Loucy (cell line): ENCODE data around the gene CC2D1A.

Experiments
- H2AFZ ChIP-seq: fragments of 200-600 bp; sonication (generic); 2 replicates; pipeline ENCODE4 v1.6.0; 2016; ENCODE audit warnings: antibody characterized with exemption, mild to moderate bottlenecking, low read length, moderate library complexity
- H3F3A ChIP-seq: fragments of 200-600 bp; 2 replicates; pipeline ENCODE4 v1.6.0; 2016; ENCODE audit warnings: antibody characterized with exemption, low read depth, mild to moderate bottlenecking
- H3K27me3 ChIP-seq: fragments of 200-600 bp; sonication (generic); 2 replicates; pipeline ENCODE4 v1.6.1; 2014; ENCODE audit warnings: low read length, mild to moderate bottlenecking; ENCODE audit not compliant: insufficient read depth, poor library complexity, severe bottlenecking
- H3K36me3 ChIP-seq: fragments of 200-600 bp; sonication (generic); 2 replicates; pipeline ENCODE4 v1.6.1; 2016; ENCODE audit warnings: low read length; ENCODE audit not compliant: insufficient read depth
- H3K4me1 ChIP-seq: fragments of 200-600 bp; sonication (generic); 2 replicates; pipeline ENCODE4 v1.5.1; 2014; ENCODE audit warnings: low read length, mild to moderate bottlenecking; ENCODE audit not compliant: insufficient read depth, poor library complexity, severe bottlenecking
- H3K4me2 ChIP-seq: fragments of 200-600 bp; sonication (generic); 2 replicates; pipeline ENCODE4 v1.6.0; 2014; ENCODE audit warnings: antibody characterized with exemption, low read length, low read depth, mild to moderate bottlenecking; ENCODE audit not compliant: poor library complexity, severe bottlenecking
- H3K4me3 ChIP-seq: fragments of 200-600 bp; sonication (generic); 2 replicates; pipeline ENCODE4 v1.5.1; 2014; ENCODE audit warnings: low read length, mild to moderate bottlenecking, mixed read lengths; ENCODE audit not compliant: poor library complexity, severe bottlenecking
- H3K79me2 ChIP-seq: fragments of 200-600 bp; sonication (generic); 2 replicates; pipeline ENCODE4 v1.6.1; 2014; ENCODE audit warnings: low read length; ENCODE audit not compliant: insufficient read depth
- H3K9ac ChIP-seq: fragments of 200-600 bp; sonication (generic); 2 replicates; pipeline ENCODE4 v1.6.0; 2014; ENCODE audit warnings: mild to moderate bottlenecking, low read depth, low read length, moderate library complexity; ENCODE audit not compliant: poor library complexity, severe bottlenecking
- H3K9me2 ChIP-seq: fragments of 200-600 bp; sonication (generic); replicated peaks from 2 replicates; pipeline ENCODE4 v1.6.1; 2016; ENCODE audit warnings: low read depth, low read length, mixed read lengths
- H3K9me3 ChIP-seq: fragments of 200-600 bp; sonication (generic); 2 replicates; pipeline ENCODE4 v1.6.1; 2014; ENCODE audit warnings: mild to moderate bottlenecking, antibody characterized with exemption, low read length, low read depth; ENCODE audit not compliant: insufficient read depth
- H4K20me1 ChIP-seq: fragments of 200-600 bp; sonication (generic); 2 replicates; pipeline ENCODE4 v1.6.0; 2014; ENCODE audit warnings: antibody characterized with exemption, low read length, mild to moderate bottlenecking; ENCODE audit not compliant: insufficient read depth, poor library complexity, severe bottlenecking
- EZH2phosphoT487 ChIP-seq: fragments of 200-600 bp; IDR thresholded peaks from 2 replicates; pipeline ENCODE4 v1.6.1; 2018; ENCODE audit warnings: antibody characterized with exemption, mild to moderate bottlenecking, moderate library complexity, borderline replicate concordance
- TF ChIP-seq, protein P1 (sequence below): fragments of 200-600 bp; sonication (generic); conservative IDR thresholded peaks from 2 replicates; pipeline ENCODE4 v1.5.1; 2014; ENCODE audit warnings: mild to moderate bottlenecking, antibody characterized with exemption, low read length

Gene CC2D1A

DNA sequence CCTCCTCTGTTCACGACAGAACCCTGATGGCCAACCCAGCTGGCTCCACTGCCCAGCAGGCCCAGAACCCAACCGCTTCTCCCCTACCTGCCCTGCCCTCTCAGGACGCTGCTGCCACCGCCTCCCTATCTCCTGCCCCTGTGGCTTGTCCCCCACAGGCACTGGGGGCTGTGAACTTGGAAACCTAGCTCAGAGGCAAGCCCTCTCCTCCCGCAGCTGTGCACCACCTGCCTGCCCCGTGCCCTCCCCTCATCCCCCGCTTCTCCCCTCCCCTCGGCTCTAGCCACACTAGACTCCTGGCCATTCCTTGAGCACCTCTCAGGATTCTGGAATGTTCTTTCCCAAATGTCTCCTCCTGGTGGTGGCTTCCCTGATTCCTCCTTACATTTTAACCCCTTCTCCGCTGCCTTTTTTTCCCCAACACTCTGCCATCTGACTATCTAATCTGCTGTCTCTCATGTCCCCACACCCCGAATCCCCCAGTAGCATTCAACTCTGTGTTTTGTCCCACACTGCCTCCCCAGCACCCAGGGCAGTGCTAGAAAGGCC lies 22.4 kb upstream of the CC2D1A start:
- Histone ChIP-seq H3K4me2 (peak overlapping the region; percentile 79), H4K20me1 (no peaks in the 10 kb centered on the region), H3K9me2 (no peaks in the 10 kb centered on the region), H3K27me3 (no peaks in the 10 kb centered on the region), H3K4me1 (peaks cover 38% of the 10 kb centered on the region), H3F3A (no peaks in the 10 kb centered on the region), H3K79me2 (no peaks in the 10 kb centered on the region; the same call in 1 of the 2 replicates), H3K9ac (peak overlapping the region; percentile 72), H3K4me3 (no peak overlapping the region), H3K36me3 (no peaks in the 10 kb centered on the region), H3K9me3 (no peaks in the 10 kb centered on the region), H2AFZ (no peak overlapping the region)
- TF ChIP-seq, protein P1, sequence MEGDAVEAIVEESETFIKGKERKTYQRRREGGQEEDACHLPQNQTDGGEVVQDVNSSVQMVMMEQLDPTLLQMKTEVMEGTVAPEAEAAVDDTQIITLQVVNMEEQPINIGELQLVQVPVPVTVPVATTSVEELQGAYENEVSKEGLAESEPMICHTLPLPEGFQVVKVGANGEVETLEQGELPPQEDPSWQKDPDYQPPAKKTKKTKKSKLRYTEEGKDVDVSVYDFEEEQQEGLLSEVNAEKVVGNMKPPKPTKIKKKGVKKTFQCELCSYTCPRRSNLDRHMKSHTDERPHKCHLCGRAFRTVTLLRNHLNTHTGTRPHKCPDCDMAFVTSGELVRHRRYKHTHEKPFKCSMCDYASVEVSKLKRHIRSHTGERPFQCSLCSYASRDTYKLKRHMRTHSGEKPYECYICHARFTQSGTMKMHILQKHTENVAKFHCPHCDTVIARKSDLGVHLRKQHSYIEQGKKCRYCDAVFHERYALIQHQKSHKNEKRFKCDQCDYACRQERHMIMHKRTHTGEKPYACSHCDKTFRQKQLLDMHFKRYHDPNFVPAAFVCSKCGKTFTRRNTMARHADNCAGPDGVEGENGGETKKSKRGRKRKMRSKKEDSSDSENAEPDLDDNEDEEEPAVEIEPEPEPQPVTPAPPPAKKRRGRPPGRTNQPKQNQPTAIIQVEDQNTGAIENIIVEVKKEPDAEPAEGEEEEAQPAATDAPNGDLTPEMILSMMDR: no peak
- TF ChIP-seq EZH2phosphoT487: no peak

DNA sequence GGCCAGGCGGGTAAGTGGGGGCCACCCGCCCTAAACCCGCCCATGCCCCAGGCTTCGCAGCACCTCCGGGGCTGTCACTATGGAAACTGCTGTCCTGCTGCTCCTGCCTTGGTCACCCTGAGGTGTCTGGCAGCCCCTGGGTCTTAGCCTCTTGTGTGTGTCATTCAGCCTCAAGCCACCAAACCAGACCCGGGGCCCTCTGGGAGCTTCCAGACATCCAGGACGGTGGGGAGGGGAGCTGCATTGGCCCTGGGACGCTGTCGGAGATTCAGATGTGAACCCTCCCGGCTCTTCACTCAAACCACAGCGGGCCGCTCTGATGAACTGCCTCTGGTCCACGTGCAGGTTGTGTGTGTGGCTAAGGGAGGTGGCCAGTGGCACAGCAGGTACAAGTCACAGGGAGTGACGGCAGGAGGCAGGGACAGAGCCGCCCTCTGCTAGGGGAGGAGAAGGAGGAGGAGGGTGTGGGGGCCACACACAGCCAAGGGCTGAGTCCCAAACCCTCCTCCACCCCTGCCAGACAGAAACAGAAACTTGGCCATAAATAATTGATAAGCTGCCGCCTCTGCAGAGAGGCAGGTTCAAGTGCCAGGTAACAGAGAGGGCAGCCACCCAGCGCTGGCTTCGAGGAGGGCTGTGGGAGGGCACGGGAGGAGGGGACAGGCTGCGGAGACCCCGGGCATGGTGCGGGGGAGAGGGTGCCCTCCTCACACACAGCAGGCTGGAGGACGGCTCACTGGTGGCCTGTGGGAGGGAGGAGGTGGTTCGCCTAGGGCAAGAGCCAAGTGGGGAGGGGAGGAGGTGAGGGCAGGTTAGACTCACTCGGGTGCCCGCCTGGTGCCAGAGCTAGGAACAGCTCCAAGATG lies 21.0 kb upstream of the CC2D1A start:
- TF ChIP-seq EZH2phosphoT487: no peak
- TF ChIP-seq, protein P1: no peak
- no peak overlapping the region for H3K4me3 ChIP-seq
- no peaks in the 10 kb centered on the region for H3K27me3 ChIP-seq
- H3K4me2 ChIP-seq: no peak overlapping the region
- H4K20me1 ChIP-seq: no peaks in the 10 kb centered on the region
- H3K9ac ChIP-seq: no peak overlapping the region
- no peaks in the 10 kb centered on the region for H3F3A ChIP-seq
- no peak overlapping the region for H2AFZ ChIP-seq
- H3K9me3 ChIP-seq: no peaks in the 10 kb centered on the region
- peaks cover 38% of the 10 kb centered on the region for H3K4me1 ChIP-seq
- peaks cover 8% of the 10 kb centered on the region; the same call in 1 of the 2 replicates for H3K36me3 ChIP-seq
- no peaks in the 10 kb centered on the region; the same call in 1 of the 2 replicates for H3K79me2 ChIP-seq
- no peaks in the 10 kb centered on the region for H3K9me2 ChIP-seq

DNA sequence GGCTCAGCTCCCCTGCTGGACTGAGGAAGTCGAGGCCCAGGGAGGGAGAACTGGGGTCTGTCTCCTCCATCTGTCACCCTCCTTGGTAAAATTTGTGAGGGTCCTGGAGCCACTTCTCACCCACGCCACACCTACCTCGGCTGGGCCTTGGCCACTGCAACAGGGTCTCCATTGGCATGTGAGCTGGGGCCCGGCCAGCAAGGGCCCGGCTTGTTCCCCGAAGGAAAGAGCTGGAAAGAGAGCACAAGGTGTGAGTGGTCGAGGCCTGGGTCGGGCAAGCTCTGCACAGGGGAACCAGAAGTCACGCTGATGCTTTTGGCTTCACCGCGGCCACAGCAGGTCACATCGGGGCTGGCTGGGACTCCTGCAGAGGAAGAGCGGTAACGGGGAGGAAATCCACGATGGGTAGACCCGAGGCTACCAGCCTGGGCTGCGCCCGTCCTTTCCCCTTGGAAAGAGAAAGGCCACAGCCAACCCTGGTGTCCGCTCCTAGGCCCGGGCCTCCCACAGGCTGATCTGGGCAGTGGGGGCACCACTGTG lies 20.1 kb upstream of the CC2D1A start:
- no peak overlapping the region for H3K4me2 ChIP-seq
- no peaks in the 10 kb centered on the region for H3K27me3 ChIP-seq
- H3K9ac ChIP-seq: no peak overlapping the region
- no peaks in the 10 kb centered on the region for H3K9me3 ChIP-seq
- TF ChIP-seq, protein P1: no peak
- no peak for TF ChIP-seq EZH2phosphoT487
- H2AFZ ChIP-seq: no peak overlapping the region
- H3F3A ChIP-seq: no peaks in the 10 kb centered on the region
- no peak overlapping the region for H3K4me3 ChIP-seq
- peaks cover 31% of the 10 kb centered on the region for H3K4me1 ChIP-seq
- H3K79me2 ChIP-seq: no peaks in the 10 kb centered on the region
- H3K36me3 ChIP-seq: peaks cover 12% of the 10 kb centered on the region; the same call in 1 of the 2 replicates
- H4K20me1 ChIP-seq: no peaks in the 10 kb centered on the region
- H3K9me2 ChIP-seq: no peaks in the 10 kb centered on the region
